GM19351 (cell line): ENCODE measurements around the gene ZNF609.
A peak's percentile ranks its signal among the peaks of the same experiment; 100 is the strongest.

Experiments used
- ATAC-seq: cut with Tn5 transposase; IDR thresholded peaks from one replicate; pipeline ENCODE4 v1.9.1; 2021; ENCODE audit warnings: mild to moderate bottlenecking, moderate library complexity; ENCODE audit not compliant: unreplicated experiment

ZNF609 gene

GRCh38 chr15:64500695-64501395 lies 40.5 kb downstream of the ZNF609 start:
- no peak for ATAC-seq

GRCh38 chr15:64501396-64501715 lies 41.0 kb downstream of the ZNF609 start:
- ATAC-seq: no peak

GRCh38 chr15:64502151-64502550 lies 41.8 kb downstream of the ZNF609 start:
- no peak for ATAC-seq

- no peak for ATAC-seq
Measured at GRCh38 chr15:64502551-64502950, 42.2 kb downstream of the ZNF609 start.

- ATAC-seq: no peak
Measured at GRCh38 chr15:64503197-64503596, 42.8 kb downstream of the ZNF609 start.

- no peak for ATAC-seq
Measured at GRCh38 chr15:64503640-64504039, 43.3 kb downstream of the ZNF609 start.

- ATAC-seq: peak; percentile 64
Measured at GRCh38 chr15:64507293-64507802, 47.0 kb downstream of the ZNF609 start.

- ATAC-seq: no peak
Measured at GRCh38 chr15:64507845-64508244, 47.5 kb downstream of the ZNF609 start.

- ATAC-seq: no peak
Measured at GRCh38 chr15:64513823-64514222, 53.4 kb downstream of the ZNF609 start.

GRCh38 chr15:64515196-64515595 lies 54.8 kb downstream of the ZNF609 start:
- no peak for ATAC-seq

GRCh38 chr15:64515825-64516224 lies 55.4 kb downstream of the ZNF609 start:
- no peak for ATAC-seq

GRCh38 chr15:64519897-64520296 lies 59.5 kb downstream of the ZNF609 start:
- no peak for ATAC-seq

GRCh38 chr15:64521201-64521600 lies 60.8 kb downstream of the ZNF609 start:
- ATAC-seq: no peak

GRCh38 chr15:64521726-64522164 lies 61.4 kb downstream of the ZNF609 start:
- ATAC-seq: no peak

GRCh38 chr15:64522226-64522823 lies 61.9 kb downstream of the ZNF609 start:
- no peak for ATAC-seq

GRCh38 chr15:64523240-64523639 lies 62.9 kb downstream of the ZNF609 start:
- ATAC-seq: no peak

- no peak for ATAC-seq
Measured at GRCh38 chr15:64524778-64525177, 64.4 kb downstream of the ZNF609 start.

- ATAC-seq: no peak
Measured at GRCh38 chr15:64525828-64526530, 65.6 kb downstream of the ZNF609 start.

- no peak for ATAC-seq
Measured at GRCh38 chr15:64527263-64527984, 67.0 kb downstream of the ZNF609 start.

GRCh38 chr15:64528871-64529270 lies 68.5 kb downstream of the ZNF609 start:
- ATAC-seq: no peak

GRCh38 chr15:64530472-64530871 lies 70.1 kb downstream of the ZNF609 start:
- ATAC-seq: no peak
